Liver (tissue), 9 donors: ENCODE measurements around the gene PACC1. TPM values are rescaled to one million over a fixed set of nuclear protein-coding genes. Genes with fewer than 3 reads are reported as not detected.

Experiments used
- DNase-seq: peaks from one replicate; pipeline ENCODE4 v3.0.0-alpha.2; 2017; ENCODE audit warnings: low spot score
- H3K27ac ChIP-seq, 2 donors: one replicate each; pipeline ENCODE4 v1.7.0; 2013; ENCODE audit warnings: inconsistent platforms in 2 of 2, low read length in 2 of 2, control low read depth in 1 of 2, low read depth in 1 of 2, mild to moderate bottlenecking in 1 of 2
- H3K27me3 ChIP-seq, 4 donors: one replicate each; pipeline versions ENCODE4 v1.6.1 to v1.7.0; 2013; ENCODE audit warnings: low read length in 3 of 4, inconsistent platforms in 1 of 4, mild to moderate bottlenecking in 1 of 4, moderate library complexity in 1 of 4; ENCODE audit not compliant: control insufficient read depth in 4 of 4, insufficient read depth in 4 of 4
- H3K36me3 ChIP-seq, 4 donors: one replicate each; pipeline versions ENCODE4 v1.6.1 to v1.7.0; 2013; ENCODE audit warnings: low read length in 3 of 4, mild to moderate bottlenecking in 3 of 4, low read depth in 1 of 4, moderate library complexity in 1 of 4; ENCODE audit not compliant: control insufficient read depth in 4 of 4, insufficient read depth in 3 of 4
- H3K4me1 ChIP-seq, 4 donors: one replicate each; pipeline versions ENCODE4 v1.6.1 to v1.7.0; 2013; ENCODE audit warnings: low read length in 3 of 4, mild to moderate bottlenecking in 3 of 4, moderate library complexity in 1 of 4; ENCODE audit not compliant: control insufficient read depth in 4 of 4, insufficient read depth in 4 of 4
- H3K4me3 ChIP-seq, 3 donors: one replicate each; pipeline versions ENCODE4 v1.6.1 to v1.7.0; 2013; ENCODE audit warnings: low read length in 3 of 3, control low read depth in 1 of 3, low read depth in 1 of 3, mild to moderate bottlenecking in 1 of 3
- H3K9ac ChIP-seq, 2 donors: one replicate each; pipeline ENCODE4 v1.7.0; 2013; ENCODE audit warnings: low read length in 2 of 2, mild to moderate bottlenecking in 2 of 2, moderate library complexity in 2 of 2, control low read depth in 1 of 2, low read depth in 1 of 2
- H3K9me3 ChIP-seq, 4 donors: one replicate each; pipeline versions ENCODE4 v1.6.1 to v1.7.0; 2013; ENCODE audit warnings: low read length in 3 of 4; ENCODE audit not compliant: control insufficient read depth in 4 of 4
- ATF3 ChIP-seq: IDR thresholded peaks from 2 replicates; pipeline ENCODE4 v1.6.1; 2016; ENCODE audit warnings: antibody characterized with exemption
- CTCF ChIP-seq: fragments of 150-350 bp; IDR thresholded peaks from 2 replicates; pipeline ENCODE4 v1.5.1; 2017; ENCODE audit warnings: improper control_type of control experiment, low read depth, low read length; ENCODE audit not compliant: missing input control
- EGR1 ChIP-seq, 2 donors: IDR thresholded peaks; 2 replicates each; pipeline ENCODE4 v1.6.1; 2016 to 2018; ENCODE audit warnings: antibody characterized with exemption in 2 of 2, low read depth in 2 of 2
- FOXA1 ChIP-seq: IDR thresholded peaks from 2 replicates; pipeline ENCODE4 v1.6.1; 2016; ENCODE audit warnings: antibody characterized with exemption
- FOXA2 ChIP-seq: IDR thresholded peaks from 2 replicates; pipeline ENCODE4 v1.6.1; 2016; ENCODE audit warnings: antibody characterized with exemption
- GABPA ChIP-seq, 2 donors: IDR thresholded peaks in 1 of 2; conservative IDR thresholded peaks in 1 of 2; 2 replicates each; pipeline ENCODE4 v1.6.1; 2016; ENCODE audit warnings: antibody characterized with exemption in 2 of 2, mild to moderate bottlenecking in 1 of 2, moderate library complexity in 1 of 2
- HNF4A ChIP-seq, 2 donors: conservative IDR thresholded peaks; 2 replicates each; pipeline ENCODE4 v1.6.1; 2016; ENCODE audit warnings: antibody characterized with exemption in 2 of 2, mild to moderate bottlenecking in 2 of 2
- HNF4G ChIP-seq: IDR thresholded peaks from 2 replicates; pipeline ENCODE4 v1.6.1; 2016; ENCODE audit warnings: antibody characterized with exemption
- JUND ChIP-seq, 2 donors: IDR thresholded peaks; 2 replicates each; pipeline ENCODE4 v1.6.1; 2016; ENCODE audit warnings: antibody characterized with exemption in 2 of 2
- MAX ChIP-seq: IDR thresholded peaks from 2 replicates; pipeline ENCODE4 v1.6.1; 2016; ENCODE audit warnings: antibody characterized with exemption
- NR2F2 ChIP-seq: IDR thresholded peaks from 2 replicates; pipeline ENCODE4 v1.6.1; 2016; ENCODE audit warnings: antibody characterized with exemption
- RAD21 ChIP-seq, 2 donors: IDR thresholded peaks; 2 replicates each; pipeline ENCODE4 v1.6.1; 2016; ENCODE audit warnings: antibody characterized with exemption in 2 of 2, mild to moderate bottlenecking in 2 of 2
- REST ChIP-seq: IDR thresholded peaks from 2 replicates; pipeline ENCODE4 v1.6.1; 2016; ENCODE audit warnings: antibody characterized with exemption, mild to moderate bottlenecking
- RXRA ChIP-seq, 2 donors: IDR thresholded peaks; 2 replicates each; pipeline ENCODE4 v1.6.1; 2017 to 2018; ENCODE audit warnings: antibody characterized with exemption in 2 of 2, mild to moderate bottlenecking in 1 of 2
- SP1 ChIP-seq: IDR thresholded peaks from 2 replicates; pipeline ENCODE4 v1.6.1; 2018; ENCODE audit warnings: antibody characterized with exemption, mild to moderate bottlenecking
- TAF1 ChIP-seq: conservative IDR thresholded peaks from 2 replicates; pipeline ENCODE4 v1.6.1; 2016; ENCODE audit warnings: antibody characterized with exemption, mild to moderate bottlenecking
- YY1 ChIP-seq: IDR thresholded peaks from 2 replicates; pipeline ENCODE4 v1.6.1; 2016; ENCODE audit warnings: antibody characterized with exemption, mild to moderate bottlenecking
- ZBTB33 ChIP-seq: IDR thresholded peaks from 2 replicates; pipeline ENCODE4 v1.6.1; 2016; ENCODE audit warnings: antibody characterized with exemption
- WGBS: extraction: QIAGEN DNeasy Blood & Tissue Kit; methylation state at CpG from one replicate; pipeline ENCODE4 v1.1.7; 2013; 5-methylcytosine and 5-hydroxymethylcytosine counted together
- polyA plus RNA-seq, 2 donors: library from polyadenylated mRNA; stranded (reverse) in 1 of 2; unstranded in 1 of 2; fragments of 200-250 nt in 1 of 2; fragments of >200 nt in 1 of 2; fragmentation: Nextera tagmentation in 1 of 2; extraction: Ambion mirVana in 1 of 2; gene quantifications; one replicate each; pipeline versions ENCODE4 v1.2.1 to v1.2.3, GENCODE V29; 2013 to 2015
- total RNA-seq, 2 donors: library from RNA; depleted of rRNA; stranded (reverse); fragments of >200 nt; gene quantifications; one replicate each; pipeline ENCODE4 v1.2.3, GENCODE V29; 2014
- donor health status: healthy.
- donor health status: healthy.
- donor health status: healthy.
- donor health status: healthy.
- donor health status: healthy.

The PACC1 gene
- total and polyA plus RNA-seq, 4 donors, result 1.4 to 3.4 (median 1.7) TPM

GRCh38 chr1:212401838-212402582, 12.7 kb downstream of the PACC1 start:
- Histone ChIP-seq H3K4me3 (no peak overlapping the region), H3K27me3 (no peaks in the 10 kb centered on the region), H3K9ac (no peak overlapping the region), H3K9me3 (peaks cover 0 to 2% (median under 1%) of the 10 kb centered on the region in 4 donors), H3K4me1 (no peaks in the 10 kb centered on the region), H3K27ac (no peak overlapping the region), H3K36me3 (peaks cover 0 to 1% (median 0%) of the 10 kb centered on the region in 4 donors)
- TF ChIP-seq ATF3 (no peak), CTCF (no peak), JUND (IDR thresholded peaks at IDR 0.05) (no peak), SP1 (no peak), FOXA2 (no peak), GABPA (IDR thresholded peaks at IDR 0.05 in 1 of 2, conservative IDR thresholded peaks at IDR 0.05 in 1 of 2) (no peak), YY1 (no peak), REST (no peak), HNF4G (no peak), RAD21 (IDR thresholded peaks at IDR 0.05) (no peak), TAF1 (no peak), ZBTB33 (no peak), NR2F2 (no peak), RXRA (IDR thresholded peaks at IDR 0.05) (no peak), FOXA1 (no peak), EGR1 (IDR thresholded peaks at IDR 0.05; ENCODE audit: low read depth in 2 of 2) (no peak), HNF4A (conservative IDR thresholded peaks at IDR 0.05) (no peak), MAX (no peak)
- no peak for DNase-seq
- WGBS, result 88% methylated on average over 7 of the region's 7 CpGs
